Kidney (tissue), 14 donors: ENCODE results near the gene MLEC. TPM values are rescaled to one million over a fixed set of nuclear protein-coding genes. Genes with fewer than 3 reads are reported as not detected.

Experiments used
- DNase-seq, 5 donors: peaks; one replicate each; pipeline ENCODE4 v3.0.0-alpha.2; 2013 to 2020
- FAIRE-seq: peaks from 2 replicates; lab custom pipeline; 2012; peaks lifted over from hg19 to GRCh38; lab: Jason Lieb, UNC
- H3K27ac ChIP-seq, 2 donors: one replicate each; pipeline ENCODE4 v1.7.0; 2013; ENCODE audit warnings: low read depth in 2 of 2, low read length in 2 of 2, inconsistent platforms in 1 of 2
- H3K27me3 ChIP-seq: one replicate; pipeline ENCODE4 v1.7.1; 2013; ENCODE audit warnings: low read length, inconsistent platforms; ENCODE audit not compliant: control insufficient read depth, insufficient read depth
- H3K36me3 ChIP-seq, 3 donors: one replicate each; pipeline versions ENCODE4 v1.7.0 to v1.7.1; 2013; ENCODE audit warnings: low read length in 3 of 3, control low read depth in 1 of 3, inconsistent platforms in 1 of 3; ENCODE audit not compliant: insufficient read depth in 3 of 3, control insufficient read depth in 2 of 3
- H3K4me1 ChIP-seq, 3 donors: one replicate each; pipeline versions ENCODE4 v1.7.0 to v1.7.1; 2013; ENCODE audit warnings: low read length in 3 of 3, inconsistent platforms in 1 of 3, low read depth in 1 of 3; ENCODE audit not compliant: control insufficient read depth in 2 of 3, insufficient read depth in 2 of 3
- H3K4me3 ChIP-seq, 3 donors: one replicate each; pipeline versions ENCODE4 v1.7.0 to v1.8.1; 2013; ENCODE audit warnings: low read length in 3 of 3, control low read depth in 1 of 3, inconsistent platforms in 1 of 3
- H3K9ac ChIP-seq, 3 donors: one replicate each; pipeline versions ENCODE4 v1.7.0 to v1.7.1; 2013; ENCODE audit warnings: low read length in 3 of 3, control low read depth in 1 of 3, inconsistent platforms in 1 of 3
- H3K9me3 ChIP-seq, 3 donors: one replicate each; pipeline versions ENCODE4 v1.7.0 to v1.7.1; 2013; ENCODE audit warnings: low read length in 3 of 3, control low read depth in 1 of 3, inconsistent platforms in 1 of 3; ENCODE audit not compliant: control insufficient read depth in 2 of 3, insufficient read depth in 1 of 3
- intact Hi-C: fragments of 100-400 bp; cut with DNase I; formaldehyde crosslinking; loops from one replicate; pipeline ENCODE4 v1.11.1; 2022
- polyA plus RNA-seq: library from polyadenylated mRNA; stranded (reverse); fragments of 350-450 nt; fragmentation: Illumina TruSeq; extraction: RNeasy Lipid Tissue Mini Kit (QIAGEN cat#74804); gene quantifications from one replicate; pipeline ENCODE4 v1.2.3, GENCODE V29; 2014; ENCODE audit warnings: low read depth, low replicate concordance; ENCODE audit not compliant: insufficient read depth
- total RNA-seq: library from RNA; stranded (reverse); fragmentation: NEBNext Ultra II Directional; extraction: Animal tissue kit (Norgen Biotek cat#: 25700); gene quantifications from one replicate; pipeline ENCODE4 v1.2.1, GENCODE V29; 2021
- TF ChIP-seq, protein P1 (sequence below): IDR thresholded peaks from 3 replicates; pipeline ENCODE4 v1.5.1; 2012; ENCODE audit warnings: mild to moderate bottlenecking, moderate library complexity, borderline replicate concordance; ENCODE audit not compliant: insufficient read depth; ENCODE audit errors: extremely low read depth
- donor health status: control.
- donor health status: control.
- donor health status: control.
- donor health status: control.
- donor health status: control.
- donor health status: DM: yes; HTN: yes; CAD: no.
- donor health status: Normal renal cell carcinoma (clear cell type).

MLEC gene
- total and polyA plus RNA-seq, 2 donors from 2014 or later = 60.3 to 146 TPM

- DNase-seq (no peak), FAIRE-seq (no peak)
- Histone ChIP-seq H3K4me3 (no peak overlapping the region), H3K36me3 (peaks cover 0 to 13% (median 9%) of the 10 kb centered on the region in 3 donors), H3K27me3 (no peaks in the 10 kb centered on the region), H3K9ac (no peak overlapping the region), H3K4me1 (peaks cover 3 to 7% (median 6%) of the 10 kb centered on the region in 3 donors), H3K9me3 (no peaks in the 10 kb centered on the region), H3K27ac (no peak overlapping the region)
- TF ChIP-seq, protein P1, sequence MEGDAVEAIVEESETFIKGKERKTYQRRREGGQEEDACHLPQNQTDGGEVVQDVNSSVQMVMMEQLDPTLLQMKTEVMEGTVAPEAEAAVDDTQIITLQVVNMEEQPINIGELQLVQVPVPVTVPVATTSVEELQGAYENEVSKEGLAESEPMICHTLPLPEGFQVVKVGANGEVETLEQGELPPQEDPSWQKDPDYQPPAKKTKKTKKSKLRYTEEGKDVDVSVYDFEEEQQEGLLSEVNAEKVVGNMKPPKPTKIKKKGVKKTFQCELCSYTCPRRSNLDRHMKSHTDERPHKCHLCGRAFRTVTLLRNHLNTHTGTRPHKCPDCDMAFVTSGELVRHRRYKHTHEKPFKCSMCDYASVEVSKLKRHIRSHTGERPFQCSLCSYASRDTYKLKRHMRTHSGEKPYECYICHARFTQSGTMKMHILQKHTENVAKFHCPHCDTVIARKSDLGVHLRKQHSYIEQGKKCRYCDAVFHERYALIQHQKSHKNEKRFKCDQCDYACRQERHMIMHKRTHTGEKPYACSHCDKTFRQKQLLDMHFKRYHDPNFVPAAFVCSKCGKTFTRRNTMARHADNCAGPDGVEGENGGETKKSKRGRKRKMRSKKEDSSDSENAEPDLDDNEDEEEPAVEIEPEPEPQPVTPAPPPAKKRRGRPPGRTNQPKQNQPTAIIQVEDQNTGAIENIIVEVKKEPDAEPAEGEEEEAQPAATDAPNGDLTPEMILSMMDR = no peak
- intact Hi-C loops = no loop called here
These were observed 18.7 kb downstream of the MLEC start for GRCh38 chr12:120705618-120706017.

- peaks cover 0 to 9% (median 5%) of the 10 kb centered on the region in 3 donors for H3K36me3 ChIP-seq
- no peak overlapping the region for H3K4me3 ChIP-seq
- intact Hi-C loops = no loop called here
- TF ChIP-seq, protein P1 = no peak
- no peak overlapping the region for H3K27ac ChIP-seq
- DNase-seq (no peak), FAIRE-seq (no peak)
- no peaks in the 10 kb centered on the region for H3K27me3 ChIP-seq
- H3K9ac ChIP-seq = no peak overlapping the region
- H3K4me1 ChIP-seq = peaks cover 3 to 8% (median 6%) of the 10 kb centered on the region in 3 donors
- H3K9me3 ChIP-seq = no peaks in the 10 kb centered on the region
These were observed 19.1 kb downstream of the MLEC start for GRCh38 chr12:120706029-120706428.

DNA sequence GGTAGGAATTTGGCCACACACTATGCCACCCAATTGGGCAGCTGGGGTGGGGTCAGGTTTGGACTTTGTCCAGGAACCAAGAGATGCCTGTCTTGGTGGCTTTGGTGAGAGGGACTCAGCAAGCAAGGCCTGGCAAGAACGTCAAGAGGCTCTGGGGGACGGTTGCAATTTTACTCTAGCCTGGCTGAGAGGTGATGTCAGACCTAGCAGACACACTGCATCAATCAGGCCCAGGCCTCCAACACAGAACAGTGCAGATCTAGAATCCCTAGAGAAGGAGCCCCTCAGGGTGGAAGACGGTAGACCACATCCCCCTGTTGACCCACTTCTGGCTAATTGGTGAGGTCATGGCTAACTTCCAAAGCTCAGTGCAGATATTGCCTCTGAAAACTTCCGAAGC is 21.7 kb downstream of the MLEC start:
- no peaks in the 10 kb centered on the region for H3K27me3 ChIP-seq
- peaks cover 3 to 17% (median 14%) of the 10 kb centered on the region in 3 donors for H3K4me1 ChIP-seq
- no peak overlapping the region for H3K27ac ChIP-seq
- no peak overlapping the region for H3K4me3 ChIP-seq
- no peak for FAIRE-seq
- H3K9ac ChIP-seq = no peak overlapping the region
- DNase-seq = no peak
- intact Hi-C loops = no loop called here
- no peaks in the 10 kb centered on the region for H3K9me3 ChIP-seq
- peaks cover 4 to 6% (median 4%) of the 10 kb centered on the region in 3 donors for H3K36me3 ChIP-seq
- TF ChIP-seq, protein P1 = no peak
